NCI-H1417 treated with DMSO at 0.1 percent for 48 hours (cell line): Measurements from ENCODE around the gene PPP1R10.
"Not testable (repeated sequence)": the region's sequence is repeated elsewhere in the genome, so short reads cannot be mapped to it uniquely, and the experiment has no call there.

Source experiments
- DNase-seq: peaks from one replicate; lab custom pipeline; 2025; lab: John Stamatoyannopoulos, UW

PPP1R10 gene

DNA sequence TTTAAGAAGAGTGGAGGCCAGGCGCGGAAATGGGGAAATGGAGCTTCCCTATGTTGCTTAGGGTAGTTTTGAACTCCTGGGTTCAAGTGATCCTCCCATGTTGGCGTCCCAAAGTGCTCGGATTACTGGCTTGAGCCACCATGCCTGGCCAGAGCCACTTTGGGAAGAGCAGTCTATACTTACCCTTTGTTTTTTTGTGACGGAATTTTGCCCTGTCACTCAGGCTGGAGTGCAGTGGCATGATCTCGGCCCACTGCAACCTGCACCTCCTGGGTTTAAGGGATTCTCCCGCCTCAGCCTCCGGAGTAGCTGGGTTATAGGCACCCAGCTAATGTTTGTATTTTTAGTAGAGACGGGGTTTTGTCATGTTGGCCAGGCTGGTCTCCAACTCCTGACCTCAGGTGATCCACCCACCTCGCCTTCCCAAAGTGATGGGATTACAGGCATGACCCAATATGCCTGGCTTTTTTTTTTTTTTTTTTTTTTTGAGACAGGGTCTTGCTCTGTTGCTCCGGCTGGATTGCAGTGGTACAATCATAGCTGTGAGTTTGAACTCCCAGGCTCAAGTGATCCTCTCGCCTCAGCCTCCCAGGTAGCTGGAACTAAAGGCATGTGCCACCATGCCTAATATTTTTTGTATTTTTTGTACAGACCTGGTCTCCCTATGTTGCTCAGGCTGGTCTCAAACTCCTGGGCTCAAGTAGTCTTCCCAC lies 18.0 kb downstream of the PPP1R10 start:
- DNase-seq = no peak

DNA sequence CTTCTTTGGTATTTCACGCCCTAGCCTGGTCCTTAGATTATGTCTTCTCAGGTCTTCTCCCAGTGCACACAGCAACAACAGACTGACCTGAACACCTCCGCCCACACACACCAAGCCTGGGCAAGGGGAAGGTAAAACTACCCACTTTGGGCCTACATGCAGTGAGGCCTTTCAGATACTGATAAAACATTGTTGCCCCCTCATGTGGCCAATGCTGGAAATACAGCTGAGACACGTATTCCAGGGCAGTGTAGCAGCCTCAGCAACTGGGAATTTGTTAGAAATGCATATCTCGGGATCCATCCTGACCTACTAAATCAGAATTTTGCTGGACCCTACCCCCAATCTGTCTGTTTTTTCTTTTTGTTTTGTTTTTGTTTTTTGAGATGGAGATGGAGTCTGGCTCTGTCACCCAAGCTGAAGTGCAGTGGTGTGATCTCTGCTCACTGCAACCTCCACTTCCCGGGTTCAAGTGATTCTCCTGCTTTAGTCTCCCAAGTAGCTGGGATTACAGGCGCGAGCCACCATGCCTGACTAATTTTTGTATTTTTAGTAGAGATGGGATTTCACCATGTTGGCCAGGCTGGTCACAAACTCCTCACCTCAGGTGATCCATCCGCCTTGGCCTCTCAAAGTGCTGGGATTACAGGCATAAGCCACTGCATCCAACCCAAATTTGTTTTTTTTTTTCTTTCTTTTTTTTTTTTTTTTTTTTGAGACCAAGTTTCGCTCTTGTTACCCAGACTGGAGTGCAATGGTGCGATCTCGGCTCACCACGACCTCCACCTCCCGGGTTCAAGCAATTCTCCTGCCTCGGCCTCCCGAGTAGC lies 19.5 kb downstream of the PPP1R10 start:
- DNase-seq = not testable (repeated sequence)

DNA sequence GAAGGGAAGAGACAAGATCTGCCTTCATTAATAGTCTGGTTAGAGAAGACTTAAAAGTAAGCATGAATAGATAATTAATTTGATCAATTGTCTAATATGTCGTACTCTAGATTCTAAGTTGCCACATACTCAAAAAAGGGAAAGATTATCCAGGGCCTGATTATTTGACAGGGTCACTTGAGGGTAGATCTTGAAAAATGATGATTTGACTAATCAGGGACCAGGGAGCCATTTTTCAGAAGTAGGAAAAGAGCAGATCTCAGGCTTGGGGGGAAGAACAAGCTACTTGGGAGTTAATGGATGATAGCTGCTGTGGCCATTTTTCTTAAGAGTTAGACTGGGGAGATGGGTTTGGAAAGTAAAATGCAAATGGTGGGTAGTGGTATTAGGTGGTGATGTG lies 24.8 kb downstream of the PPP1R10 start:
- no peak for DNase-seq

DNA sequence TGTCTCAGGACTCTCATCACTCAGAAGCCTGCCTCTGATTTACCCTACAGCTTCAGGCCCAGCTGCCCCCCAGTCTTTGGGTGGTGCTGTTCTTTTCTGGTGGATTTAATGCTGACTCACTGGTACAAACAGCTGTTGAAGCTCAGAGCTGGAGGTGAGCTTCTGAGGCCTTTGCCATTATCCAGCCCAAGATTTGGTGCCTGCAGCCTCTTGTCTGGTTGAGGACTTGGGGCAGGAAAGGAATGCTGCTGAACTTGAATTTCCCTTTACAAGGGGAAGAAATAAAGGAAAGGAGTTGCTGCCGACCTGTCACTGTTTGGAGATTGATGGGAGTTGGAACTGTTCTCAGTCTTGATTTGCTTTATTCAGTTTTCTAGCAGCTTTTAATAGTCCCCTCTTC lies 26.0 kb downstream of the PPP1R10 start:
- no peak for DNase-seq

DNA sequence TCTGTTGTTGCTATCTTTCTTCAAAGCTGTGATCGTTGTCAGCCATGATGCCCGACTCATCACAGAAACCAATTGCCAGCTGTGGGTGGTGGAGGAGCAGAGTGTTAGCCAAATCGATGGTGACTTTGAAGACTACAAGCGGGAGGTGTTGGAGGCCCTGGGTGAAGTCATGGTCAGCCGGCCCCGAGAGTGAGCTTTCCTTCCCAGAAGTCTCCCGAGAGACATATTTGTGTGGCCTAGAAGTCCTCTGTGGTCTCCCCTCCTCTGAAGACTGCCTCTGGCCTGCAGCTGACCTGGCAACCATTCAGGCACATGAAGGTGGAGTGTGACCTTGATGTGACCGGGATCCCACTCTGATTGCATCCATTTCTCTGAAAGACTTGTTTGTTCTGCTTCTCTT lies 26.5 kb downstream of the PPP1R10 start:
- DNase-seq = no peak

DNA sequence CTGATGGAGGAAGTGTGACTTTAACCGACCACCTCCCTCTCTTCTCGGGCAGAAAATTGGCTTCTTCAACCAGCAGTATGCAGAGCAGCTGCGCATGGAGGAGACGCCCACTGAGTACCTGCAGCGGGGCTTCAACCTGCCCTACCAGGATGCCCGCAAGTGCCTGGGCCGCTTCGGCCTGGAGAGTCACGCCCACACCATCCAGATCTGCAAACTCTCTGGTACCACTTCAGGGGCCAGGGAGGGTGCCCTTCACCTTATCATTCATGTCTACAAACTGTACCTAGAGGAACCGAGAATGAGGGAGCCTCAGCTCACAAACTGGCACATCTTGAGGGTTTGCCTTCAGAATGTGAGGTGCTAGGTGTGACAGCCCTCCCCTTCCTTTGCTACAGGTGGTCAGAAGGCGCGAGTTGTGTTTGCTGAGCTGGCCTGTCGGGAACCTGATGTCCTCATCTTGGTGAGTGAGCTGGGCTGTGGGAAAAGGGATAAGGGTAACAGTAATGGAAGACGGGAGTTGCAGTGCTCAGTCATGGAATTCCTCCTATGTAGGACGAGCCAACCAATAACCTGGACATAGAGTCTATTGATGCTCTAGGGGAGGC lies 27.2 kb downstream of the PPP1R10 start:
- DNase-seq = no peak

DNA sequence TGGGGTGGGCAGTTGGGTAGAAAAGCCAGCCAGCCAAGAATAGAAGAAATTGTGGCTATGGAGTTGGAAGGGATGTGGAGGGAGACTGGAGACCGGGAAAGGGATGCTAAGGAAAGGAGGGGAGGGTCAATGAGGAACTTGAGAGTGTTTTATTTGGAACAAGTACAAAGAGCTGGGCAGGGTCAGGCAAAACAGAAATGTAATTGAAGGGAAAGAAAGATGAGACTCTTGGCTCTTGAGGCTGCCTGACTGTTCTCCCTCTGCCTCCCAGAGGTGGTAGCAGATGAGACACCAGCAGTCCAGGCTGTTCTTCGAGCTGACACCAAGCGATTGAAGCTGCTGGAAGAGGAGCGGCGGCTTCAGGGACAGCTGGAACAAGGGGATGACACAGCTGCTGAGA lies 33.1 kb downstream of the PPP1R10 start:
- no peak for DNase-seq

DNA sequence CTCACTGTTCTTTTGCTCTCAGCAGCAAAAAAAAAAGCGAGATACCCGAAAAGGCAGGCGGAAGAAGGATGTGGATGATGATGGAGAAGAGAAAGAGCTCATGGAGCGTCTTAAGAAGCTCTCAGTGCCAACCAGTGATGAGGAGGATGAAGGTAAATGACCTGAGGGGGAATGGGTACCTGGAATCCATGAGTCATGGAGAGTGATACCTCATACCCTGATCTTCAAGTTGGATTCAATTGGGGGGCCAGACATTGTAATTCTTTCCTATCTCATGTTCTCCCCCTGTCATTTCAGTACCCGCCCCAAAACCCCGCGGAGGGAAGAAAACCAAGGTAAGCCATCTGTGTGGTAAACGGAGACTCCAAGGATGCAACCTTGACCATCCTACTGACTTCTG lies 39.0 kb downstream of the PPP1R10 start:
- DNase-seq = no peak

DNA sequence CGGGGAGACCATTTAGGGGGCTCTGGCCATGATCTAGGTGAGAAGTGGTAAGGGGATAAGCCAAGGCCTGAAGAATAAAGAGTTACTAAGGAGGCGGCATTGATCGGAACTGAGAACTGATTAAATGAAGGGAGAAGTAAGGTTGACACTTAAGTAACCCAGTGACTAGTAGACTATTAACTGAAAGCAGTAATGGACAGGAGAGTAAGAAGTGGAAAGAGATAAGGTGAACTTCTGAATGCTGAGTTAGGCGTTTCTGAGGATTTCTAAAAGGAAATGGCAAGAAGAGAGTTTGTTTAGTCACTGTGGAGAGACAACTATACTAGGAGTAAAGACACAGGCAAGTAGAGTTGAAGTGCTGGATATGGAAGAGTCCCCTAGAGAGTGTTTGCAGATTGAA lies 43.9 kb downstream of the PPP1R10 start:
- no peak for DNase-seq

DNA sequence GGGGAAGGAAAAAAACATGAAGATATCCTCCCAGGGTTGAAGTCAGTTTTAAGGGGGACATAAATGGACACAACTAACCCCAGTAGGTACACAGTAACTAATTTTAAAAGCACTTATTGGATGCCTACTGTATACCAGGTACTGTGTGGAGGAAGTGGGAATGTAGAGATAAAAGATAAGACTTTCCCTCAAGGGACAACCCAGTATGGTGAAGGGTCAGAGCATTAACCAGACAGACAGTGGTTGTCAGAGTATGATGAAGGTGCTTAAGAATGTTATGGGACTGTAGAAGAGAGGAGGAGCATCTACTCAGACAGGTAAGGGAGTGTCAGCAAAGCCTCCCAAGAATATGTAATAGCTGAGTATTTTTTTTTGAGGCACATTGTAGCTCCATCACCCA lies 44.9 kb downstream of the PPP1R10 start:
- no peak for DNase-seq

DNA sequence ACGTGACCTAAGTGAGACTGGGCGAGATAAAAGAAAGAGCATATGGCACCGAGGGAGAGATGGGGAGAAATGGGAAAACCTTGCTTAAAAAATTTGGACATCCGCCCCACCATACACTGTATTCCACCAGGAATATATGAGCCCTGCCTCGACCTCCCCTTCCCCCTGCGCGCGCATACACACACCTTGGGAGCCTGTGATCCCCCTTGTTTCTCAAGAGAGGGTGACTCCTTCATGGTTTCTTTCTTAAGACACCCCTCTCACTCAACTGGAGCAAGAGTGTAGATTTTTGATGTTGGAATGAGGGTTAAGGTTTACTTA lies 45.3 kb downstream of the PPP1R10 start:
- no peak for DNase-seq

DNA sequence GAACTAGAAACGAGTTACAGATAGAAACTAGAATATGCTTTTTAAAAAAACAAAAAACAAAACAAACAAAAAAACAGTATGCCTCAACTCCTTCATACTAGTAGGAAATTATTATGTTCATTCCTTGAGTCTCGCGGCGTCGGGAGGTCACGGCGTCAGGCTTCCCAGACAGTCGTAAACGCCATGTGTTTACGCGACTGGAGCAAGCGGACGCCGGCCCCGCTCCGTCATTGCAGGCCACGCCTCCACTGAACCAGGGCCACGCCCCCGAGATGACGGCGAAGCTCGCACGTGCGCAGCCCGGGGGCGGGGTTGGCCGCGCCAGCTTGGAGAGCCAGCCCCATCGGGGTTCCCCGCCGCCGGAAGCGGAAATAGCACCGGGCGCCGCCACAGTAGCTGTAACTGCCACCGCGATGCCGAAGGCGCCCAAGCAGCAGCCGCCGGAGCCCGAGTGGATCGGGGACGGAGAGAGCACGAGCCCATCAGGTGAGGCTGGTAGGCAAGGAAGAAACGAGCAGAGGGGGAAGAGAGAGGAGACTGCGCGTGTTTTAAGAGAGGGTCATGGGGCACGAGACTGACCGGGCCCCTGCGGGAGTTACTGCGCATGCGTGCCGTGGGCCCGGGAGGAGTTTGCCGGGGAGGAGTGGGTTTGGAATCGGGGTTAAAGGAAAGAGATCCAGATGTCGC lies 45.8 kb downstream of the PPP1R10 start, which contains the start of gene ABCF1:
TSS of gene ABCF1 (plus strand) at position 368 of the 687 bp plus-strand sequence. CDS start at position 414, 46 bp downstream.
- peak; percentile 70 for DNase-seq

DNA sequence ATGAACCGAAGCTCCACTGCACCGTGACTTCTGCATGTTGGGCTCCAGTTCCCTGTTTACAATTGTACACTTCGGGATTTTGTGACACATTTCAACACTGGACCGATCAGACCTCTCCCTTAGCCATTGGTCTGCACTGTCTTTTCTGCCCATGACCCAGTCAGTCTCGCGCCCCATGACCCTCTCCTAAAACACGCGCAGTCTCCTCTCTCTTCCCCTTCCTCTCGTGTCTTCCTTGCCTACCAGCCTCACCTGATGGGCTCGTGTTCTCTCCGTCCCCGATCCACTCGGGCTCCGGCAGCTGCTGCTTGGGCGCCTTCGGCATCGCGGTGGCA lies 46.3 kb downstream of the PPP1R10 start:
- DNase-seq = no peak

DNA sequence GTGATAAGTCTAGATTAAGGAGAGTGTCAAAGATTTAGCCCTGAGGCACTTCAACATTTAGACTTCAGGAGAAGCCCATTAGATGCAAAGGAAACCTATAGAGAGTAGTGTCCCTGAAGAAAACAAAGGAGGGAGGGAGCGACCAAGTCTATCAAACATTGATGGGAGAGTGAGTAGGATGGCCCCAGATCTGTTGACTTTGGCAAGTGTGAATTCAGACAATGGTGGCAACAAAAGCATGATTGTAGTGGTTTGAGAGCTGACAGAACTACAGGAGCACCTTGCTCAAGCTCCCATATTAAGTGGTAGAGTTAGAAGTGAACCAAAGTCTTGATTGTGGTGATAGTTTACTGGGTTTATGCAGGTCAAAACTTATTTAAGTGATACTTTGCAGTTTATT lies 46.8 kb downstream of the PPP1R10 start:
- DNase-seq = no peak

DNA sequence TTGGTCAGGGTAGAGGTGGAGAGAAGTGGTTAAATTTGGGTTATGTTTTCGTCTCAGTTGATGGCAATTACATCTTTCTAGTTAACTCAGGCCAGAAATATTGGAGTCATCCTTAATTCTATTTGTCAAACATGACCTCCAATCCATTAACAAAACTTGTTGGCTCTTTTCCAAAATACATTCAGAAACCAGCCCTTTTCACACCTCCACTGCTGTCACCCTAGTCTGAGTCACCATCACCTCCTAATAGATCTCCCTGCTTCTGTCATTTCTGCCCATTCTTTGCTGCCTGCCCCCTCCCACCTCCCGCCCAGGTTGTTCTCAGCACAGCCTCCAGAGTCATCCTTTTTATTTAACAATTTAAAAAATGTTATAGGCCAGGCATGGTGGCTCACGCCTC lies 48.8 kb downstream of the PPP1R10 start:
- no peak for DNase-seq

DNA sequence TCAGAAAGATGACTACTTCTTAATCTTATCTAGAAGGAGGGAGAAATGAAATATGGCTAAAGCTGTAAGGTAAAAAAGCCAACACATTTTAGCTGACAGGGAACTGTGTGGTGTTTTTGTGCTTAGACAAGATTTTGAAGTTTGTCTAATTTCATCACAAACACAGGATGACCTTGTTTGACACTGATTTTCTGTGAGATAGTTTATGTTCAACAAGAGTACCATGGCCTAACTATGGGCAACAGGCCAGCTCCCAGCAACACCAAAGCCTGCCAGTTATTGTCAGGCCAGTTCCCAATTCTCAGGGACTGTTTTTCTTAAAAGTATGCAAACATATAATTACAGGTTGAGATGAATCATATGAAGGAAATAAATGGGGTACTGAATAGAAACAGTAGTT lies 51.3 kb downstream of the PPP1R10 start:
- no peak for DNase-seq

DNA sequence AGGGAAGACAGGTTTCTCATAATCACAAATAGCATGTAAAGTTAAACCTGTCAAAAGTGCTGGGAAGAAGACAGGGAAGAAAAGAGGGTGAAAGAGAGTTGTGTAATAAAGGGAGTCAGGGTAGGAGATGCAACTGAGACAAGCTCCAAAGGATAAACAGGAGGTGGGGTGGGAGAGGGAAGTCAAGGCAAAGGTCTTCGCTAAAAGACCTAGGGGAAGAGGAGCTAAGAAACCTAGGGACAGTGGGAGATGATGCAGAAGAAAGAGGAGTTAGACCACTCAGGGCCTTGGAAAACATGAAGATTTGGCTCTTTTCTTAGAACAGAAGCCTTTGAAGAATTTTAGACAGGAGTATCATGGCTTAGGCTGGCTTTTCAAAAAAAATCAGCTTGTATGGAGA lies 52.9 kb downstream of the PPP1R10 start:
- no peak for DNase-seq

DNA sequence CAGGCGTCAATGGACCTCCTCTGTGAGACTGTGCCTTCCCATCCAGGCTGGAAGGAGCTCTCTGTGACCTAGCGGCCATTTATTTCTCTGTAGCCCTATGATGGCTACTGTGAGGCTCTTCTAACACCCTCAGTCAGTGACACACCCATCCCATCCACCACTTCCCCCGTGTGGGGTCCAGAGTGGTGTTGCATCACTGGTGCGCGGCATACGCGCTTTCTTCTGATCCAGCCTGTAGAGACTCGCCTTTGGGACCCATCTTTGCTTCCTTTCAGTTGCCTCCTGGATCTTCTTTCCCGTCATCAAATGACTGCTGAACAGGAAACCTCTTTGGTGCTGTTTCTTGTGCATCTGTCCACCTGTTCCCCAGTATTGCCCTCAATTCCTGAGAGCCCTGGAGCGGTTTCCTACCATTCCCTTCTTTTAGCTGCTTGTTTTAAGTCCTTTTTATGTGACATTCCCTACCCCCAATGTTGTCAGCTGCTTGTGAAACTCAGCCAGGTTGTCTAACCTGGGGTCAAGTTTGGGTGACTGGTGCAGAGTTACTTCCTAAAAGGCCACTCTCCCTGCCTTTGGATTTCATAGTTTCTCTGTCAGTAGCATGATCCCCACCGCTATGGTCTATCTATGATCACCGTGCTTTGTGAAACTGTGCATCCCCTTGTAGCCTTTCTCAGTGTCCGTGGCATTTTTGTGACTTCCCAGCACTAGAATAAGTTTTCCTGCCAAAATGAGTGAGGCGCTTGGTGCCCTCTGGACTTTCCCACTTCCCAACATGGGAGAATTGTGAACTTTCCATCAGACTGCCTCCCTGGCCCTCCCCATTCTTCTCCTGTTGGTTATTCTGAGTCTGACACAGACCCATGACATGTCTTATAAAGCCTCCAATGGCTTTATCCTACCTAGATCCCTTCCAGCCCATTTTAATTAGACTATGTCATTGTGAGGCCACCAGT lies 54.3 kb downstream of the PPP1R10 start:
- no peak for DNase-seq

DNA sequence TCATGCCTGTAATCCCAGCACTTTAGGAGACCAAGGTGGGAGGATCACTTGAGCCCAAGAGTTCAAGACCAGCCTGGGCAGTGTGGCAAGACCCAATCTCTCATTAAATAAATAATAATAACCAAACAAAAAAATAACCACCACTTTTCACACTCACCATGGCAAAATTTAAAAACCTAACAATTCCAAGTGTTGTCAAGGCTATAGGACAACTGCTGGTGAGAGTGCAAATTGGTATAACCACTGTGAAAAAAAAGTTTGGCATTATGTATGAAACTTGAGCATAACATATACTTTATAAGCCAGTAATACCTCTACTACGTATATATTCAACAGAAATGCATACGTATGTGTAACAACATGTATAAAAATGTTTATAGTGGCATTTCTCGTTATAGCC lies 56.1 kb downstream of the PPP1R10 start:
- no peak for DNase-seq

DNA sequence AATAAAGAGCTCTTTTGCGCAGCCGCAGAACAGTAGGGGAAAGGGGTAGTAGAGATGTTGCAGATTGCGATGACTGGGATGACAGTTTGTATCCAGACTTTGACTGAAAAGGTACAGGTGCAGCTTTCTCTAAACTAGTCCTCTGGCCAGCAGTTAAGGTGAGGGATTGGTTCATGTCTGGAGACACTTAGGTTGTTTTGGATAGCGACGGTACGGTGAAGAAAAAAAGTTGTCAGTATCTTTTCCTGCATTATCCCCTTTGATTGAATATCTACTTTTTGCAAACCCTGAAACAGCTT lies 59.4 kb downstream of the PPP1R10 start:
- no peak for DNase-seq

DNA sequence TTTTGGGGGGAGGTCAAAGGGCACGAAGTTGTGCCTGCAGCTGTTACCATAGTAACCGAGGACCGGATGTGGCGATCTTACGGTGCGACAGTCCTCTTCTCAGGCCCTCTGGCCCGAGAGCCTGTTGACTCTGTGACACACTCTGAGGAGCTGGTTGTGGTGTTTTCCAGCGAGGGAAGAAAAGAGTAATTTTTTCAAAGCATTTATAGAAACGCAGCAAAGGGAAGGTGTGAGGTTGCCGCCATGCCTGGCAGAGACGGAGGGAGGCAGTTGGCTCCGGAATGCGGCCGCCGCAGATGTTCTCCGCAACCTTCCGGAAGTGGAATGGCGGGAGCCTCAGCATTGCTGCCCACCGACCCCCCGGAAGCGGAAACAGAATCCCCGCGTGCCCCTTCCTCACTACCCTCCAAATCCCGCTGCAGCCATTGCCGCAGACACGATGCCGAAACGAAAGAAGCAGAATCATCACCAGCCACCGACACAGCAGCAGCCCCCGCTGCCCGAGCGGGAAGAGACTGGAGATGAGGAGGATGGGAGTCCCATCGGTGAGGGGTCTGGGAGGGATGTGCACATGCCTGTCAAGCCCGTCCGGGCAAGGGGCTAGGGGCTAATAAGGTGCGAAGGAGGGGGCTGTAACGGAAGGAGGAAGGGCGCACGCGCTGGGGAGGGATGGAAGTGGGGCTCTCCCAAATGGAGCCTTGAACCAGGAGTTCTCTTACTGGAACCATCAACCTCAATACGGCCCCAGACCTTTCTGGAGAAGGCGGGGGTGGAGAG lies 59.9 kb downstream of the PPP1R10 start, which contains the start of gene PRR3:
TSS of gene PRR3 (plus strand) at position 390 of the 777 bp plus-strand sequence. CDS start at position 440, 50 bp downstream.
- peak; percentile 66 for DNase-seq
